D341Med (cell line): Measurements from ENCODE around the gene MIGA1.
"Not testable (repeated sequence)": the region's sequence is repeated elsewhere in the genome, so short reads cannot be mapped to it uniquely, and the experiment has no call there.

Experiments
- DNase-seq: peaks from one replicate; pipeline ENCODE4 v3.0.0; 2012; ENCODE audit warnings: low spot score

Gene MIGA1

DNA sequence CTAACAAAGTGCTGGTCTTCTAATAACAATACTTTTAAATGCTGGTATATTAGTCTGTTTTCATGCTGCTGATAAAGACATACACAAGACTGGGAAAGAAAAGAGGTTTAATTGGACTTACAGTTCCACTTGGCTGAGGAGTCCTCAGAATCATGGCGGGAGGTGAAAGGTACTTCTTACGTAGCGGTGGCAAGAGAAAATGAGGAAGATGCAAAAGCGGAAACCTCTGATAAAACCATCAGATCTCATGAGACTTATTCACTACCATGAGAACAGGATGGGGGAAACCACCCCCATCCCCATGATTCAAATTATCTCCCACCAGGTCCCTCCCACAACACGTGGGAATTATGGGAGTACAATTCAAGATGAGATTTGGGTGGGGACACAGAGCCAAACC lies 139.5 kb downstream of the MIGA1 start:
- not testable (repeated sequence) for DNase-seq

DNA sequence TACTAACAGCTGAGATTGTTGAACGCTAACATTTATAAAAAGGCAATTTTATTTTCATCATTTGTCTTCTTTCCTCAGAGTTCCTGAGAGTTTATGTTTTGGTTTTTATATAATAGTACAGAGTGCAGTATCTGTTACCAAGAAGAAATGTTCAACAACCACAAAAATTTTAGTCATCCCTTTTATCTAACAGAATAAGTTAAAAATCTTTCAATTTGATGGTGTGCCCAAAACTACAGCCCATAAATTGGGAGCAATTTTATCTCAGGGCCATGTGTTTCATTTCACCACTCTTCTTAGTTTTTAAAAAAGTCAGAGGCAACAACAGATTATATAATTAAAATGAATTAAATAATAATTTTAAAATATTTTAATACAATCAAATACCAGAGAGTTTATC lies 146.1 kb downstream of the MIGA1 start:
- DNase-seq = no peak

DNA sequence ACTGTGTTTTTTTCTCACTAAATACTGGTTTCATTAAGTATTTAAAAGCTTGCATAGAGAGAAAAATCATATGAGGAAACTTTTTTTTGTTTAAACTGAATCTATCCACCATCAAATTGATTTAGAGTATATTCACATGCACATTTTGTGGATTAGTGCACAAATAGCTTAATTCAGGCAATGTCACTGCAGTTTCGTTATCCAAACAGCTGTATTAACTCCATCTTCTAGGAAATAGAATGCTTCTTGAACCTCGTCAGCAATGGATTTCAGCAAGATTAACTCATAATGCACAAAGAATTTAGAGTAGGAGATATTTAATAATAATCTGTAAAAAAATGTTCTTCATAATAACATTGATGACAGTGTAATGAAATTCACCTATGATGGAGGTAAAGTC lies 146.5 kb downstream of the MIGA1 start:
- DNase-seq = no peak

DNA sequence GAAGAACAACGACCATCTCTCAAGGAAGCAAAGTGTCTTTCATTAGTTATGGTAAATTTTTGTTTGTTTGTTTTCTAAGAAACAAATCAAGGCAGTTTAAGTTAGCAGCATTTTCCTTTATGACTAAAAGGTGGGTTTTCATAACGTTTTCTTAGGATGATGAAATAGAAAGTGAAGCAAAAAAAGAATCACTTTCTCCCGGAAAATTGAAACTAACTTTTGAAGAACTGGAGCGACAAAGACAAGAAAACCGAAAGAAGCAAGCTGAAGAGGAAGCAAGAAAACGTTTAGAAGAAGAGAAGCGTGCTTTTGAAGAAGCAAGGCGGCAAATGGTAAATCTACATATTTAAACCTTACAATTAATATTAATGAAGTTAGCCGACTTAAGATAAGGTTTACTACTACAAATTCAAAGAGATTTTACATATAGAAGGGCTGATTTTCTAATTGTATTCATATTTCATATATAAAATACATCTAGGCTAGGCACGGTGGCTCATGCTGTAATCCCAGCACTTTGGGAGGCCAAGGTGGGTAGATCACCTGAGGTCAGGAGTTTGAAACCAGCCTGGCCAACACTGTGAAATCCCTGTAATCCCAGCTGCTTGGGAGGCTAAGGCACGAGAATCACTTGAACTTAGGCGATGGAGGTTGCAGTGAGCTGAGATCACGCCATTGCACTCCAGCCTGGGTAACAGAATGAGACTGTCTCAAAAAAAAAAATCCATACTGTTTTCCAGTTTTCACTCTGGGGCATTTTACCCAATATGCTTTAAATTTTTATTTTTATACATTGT lies 147.3 kb downstream of the MIGA1 start:
- DNase-seq = no peak

GRCh38 chr1:77927414-77927813 lies 148.0 kb downstream of the MIGA1 start:
- no peak for DNase-seq
